ENCODE results near the gene ETHE1.
"Not testable (repeated sequence)": the region's sequence is repeated elsewhere in the genome, so short reads cannot be mapped to it uniquely, and the experiment has no call there.

Gene ETHE1

DNA sequence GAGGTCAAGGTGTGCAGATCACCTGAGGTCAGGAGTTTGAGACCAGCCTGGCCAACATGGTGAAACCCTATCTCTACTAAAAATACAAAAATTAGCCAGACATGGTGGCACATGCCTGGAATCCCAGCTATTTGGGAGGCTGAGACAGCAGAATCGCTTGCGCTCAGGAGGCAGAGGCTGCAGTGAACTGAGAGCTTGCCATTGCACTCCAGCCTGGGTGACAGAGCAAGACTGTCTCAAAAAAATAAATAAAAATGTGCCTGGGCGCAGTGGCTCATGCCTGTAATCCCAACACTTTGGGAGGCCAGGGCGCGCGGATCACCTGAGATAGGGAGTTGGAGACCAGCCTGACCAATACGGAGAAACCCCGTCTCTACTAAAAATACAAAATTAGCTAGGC lies 3.3 kb downstream of the ETHE1 start:
- not testable (repeated sequence) for DNase-seq (ENCODE audit: low read depth)

- DNase-seq (ENCODE audit: low read depth): no peak
These were observed 4.1 kb downstream of the ETHE1 start for GRCh38 chr19:43522929-43523328.

DNA sequence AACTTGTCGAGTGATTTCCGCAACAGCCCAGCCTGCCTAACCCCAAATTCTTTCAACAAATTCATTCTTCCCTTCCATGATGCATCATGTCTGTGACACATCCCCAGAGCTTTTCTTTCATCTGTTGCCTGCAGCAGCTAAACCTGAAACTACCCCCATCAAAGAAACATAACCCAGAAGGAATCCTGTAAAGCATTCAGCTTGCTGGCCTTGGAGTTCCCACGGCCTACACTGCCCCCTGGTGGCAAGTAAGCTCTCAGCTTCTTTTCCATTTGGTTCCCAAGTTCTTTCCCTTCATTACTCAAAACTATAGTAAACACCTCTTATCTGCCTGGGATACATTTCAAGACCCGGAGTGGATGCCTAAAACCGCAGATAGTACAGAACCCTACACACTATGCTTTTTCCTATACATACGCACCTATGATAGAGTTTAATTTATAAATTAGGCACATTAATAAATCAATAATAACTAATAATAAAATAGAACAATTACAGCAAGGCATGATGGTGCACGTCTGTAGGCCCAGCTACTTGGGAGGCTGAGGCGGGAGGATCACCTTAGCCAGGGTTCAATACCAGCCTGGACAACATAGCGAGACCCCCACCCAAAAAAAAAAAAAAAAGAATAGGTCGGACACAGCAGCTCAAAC lies 7.4 kb downstream of the ETHE1 start:
- DNase-seq (ENCODE audit: low read depth): peak; percentile 76

DNA sequence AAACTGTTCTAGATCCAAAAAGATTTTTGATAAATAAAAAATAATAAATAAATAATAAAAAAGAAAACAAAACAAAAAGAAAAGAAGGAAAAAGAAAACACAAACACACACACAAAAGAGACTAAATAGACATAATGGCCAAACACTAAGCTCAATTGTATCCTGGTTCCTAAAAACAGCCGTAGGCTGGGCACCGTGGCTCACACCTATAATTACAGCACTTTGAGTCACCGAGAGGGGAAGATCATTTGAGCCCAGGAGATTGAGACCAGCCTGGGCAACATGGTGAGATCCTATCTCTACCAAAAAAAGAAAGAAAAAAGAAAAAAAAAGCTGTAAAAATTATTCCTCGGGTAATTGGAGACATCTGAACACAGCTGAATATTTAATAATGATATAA lies 8.9 kb downstream of the ETHE1 start:
- no peak for DNase-seq (ENCODE audit: low read depth)

- not testable (repeated sequence) for DNase-seq (ENCODE audit: low read depth)
These were observed 14.6 kb downstream of the ETHE1 start for GRCh38 chr19:43512399-43512798.

- no peak for DNase-seq (ENCODE audit: low read depth)
These were observed 15.7 kb downstream of the ETHE1 start for GRCh38 chr19:43511324-43511723.

GRCh38 chr19:43510713-43511112 lies 16.3 kb downstream of the ETHE1 start:
- DNase-seq (ENCODE audit: low read depth): no peak

GRCh38 chr19:43507880-43508279 lies 19.1 kb downstream of the ETHE1 start:
- DNase-seq (ENCODE audit: low read depth): no peak

DNA sequence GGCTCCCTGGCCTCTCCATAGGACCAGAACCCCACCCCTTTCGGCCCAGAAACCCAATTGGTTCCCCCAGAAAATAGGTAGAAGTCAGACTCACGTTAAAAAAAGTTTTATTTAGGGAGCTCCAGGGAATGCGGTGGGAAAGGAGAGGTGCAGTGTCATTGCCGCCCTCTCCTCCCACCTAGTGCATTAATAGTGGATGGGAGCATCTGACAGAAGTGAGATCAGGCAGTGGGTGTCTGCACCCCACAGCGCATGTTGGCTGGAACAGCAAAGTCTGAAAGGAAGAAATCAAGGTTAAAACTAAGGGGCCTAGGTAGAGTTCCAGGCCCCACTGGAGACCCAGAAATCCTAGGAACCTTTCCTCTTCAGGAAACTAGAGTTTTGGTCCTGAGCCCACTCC lies 20.4 kb downstream of the ETHE1 start:
- DNase-seq (ENCODE audit: low read depth): no peak

- DNase-seq (ENCODE audit: low read depth): no peak
These were observed 21.1 kb downstream of the ETHE1 start for GRCh38 chr19:43505941-43506340.

GRCh38 chr19:43505186-43505456 lies 21.9 kb downstream of the ETHE1 start:
- DNase-seq (ENCODE audit: low read depth): no peak

GRCh38 chr19:43504426-43505185 lies 22.4 kb downstream of the ETHE1 start, which contains the start of gene PHLDB3:
Gene PHLDB3, minus strand, starts transcription at chr19:43504746. Its CDS starts 628 bp downstream, at chr19:43504118.
- DNase-seq (ENCODE audit: low read depth): no peak

- DNase-seq (ENCODE audit: low read depth): peak; percentile 97
These were observed 23.2 kb downstream of the ETHE1 start for GRCh38 chr19:43503501-43504425.

DNA sequence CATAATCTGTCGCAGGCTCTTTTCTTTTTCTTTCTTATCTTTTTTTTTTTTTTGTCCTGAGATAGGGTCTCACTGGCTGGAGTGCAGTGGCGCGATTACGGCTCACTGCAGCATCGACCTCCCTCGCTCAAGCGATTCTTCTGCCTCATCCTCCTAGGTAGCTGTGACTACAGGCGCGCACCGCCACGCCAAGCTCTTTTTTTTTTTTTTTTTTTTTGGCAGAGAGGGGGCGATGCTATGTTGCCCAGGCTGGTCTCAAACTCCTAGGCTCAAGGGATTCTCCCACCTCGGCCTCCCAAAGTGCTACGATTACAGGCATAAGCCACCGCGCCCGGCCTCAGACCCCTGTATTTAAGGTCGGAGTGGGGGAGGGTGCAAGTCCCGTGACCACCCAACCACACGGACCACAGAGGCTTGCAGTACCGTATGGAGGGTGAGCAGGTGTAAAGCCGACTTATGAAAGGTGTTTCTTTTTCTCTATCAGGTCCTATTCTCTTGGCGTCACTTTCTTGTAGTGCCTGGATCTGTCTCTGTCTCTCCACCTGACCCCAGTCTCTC lies 24.5 kb downstream of the ETHE1 start:
- no peak for DNase-seq (ENCODE audit: low read depth)

- DNase-seq (ENCODE audit: low read depth): no peak
These were observed 25.2 kb downstream of the ETHE1 start for GRCh38 chr19:43501661-43502418.

- DNase-seq (ENCODE audit: low read depth): no peak
These were observed 28.0 kb downstream of the ETHE1 start for GRCh38 chr19:43499042-43499441.

DNA sequence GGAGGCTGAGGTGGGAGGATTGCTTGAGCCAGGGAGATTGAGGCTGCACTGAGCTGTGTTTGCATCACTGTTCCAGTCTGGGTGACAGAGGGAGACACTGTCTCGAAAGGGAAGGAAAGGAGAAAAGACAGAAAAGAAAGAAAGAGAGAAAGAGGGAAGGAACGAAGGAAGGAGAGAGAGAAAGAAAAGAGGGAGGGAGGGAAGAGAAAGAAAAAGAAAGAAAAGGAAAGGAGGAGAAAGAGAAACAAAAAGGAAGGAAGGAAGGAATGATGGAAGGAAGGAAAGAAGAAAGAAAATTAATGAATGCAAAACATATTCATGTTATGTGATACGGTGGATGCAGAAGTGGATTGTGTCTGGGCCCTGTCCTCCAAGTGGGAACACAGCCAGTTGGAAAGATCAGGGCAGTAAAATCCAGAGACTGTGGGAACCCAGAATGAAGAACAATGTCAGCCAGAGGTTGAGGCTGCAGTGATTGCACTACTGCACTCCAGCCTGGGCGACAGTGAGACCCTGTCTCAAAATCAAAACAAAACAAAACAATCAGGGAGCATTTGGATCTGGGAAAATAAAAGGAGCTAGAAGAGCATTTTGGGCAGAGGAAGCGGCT lies 28.7 kb downstream of the ETHE1 start:
- no peak for DNase-seq (ENCODE audit: low read depth)

DNA sequence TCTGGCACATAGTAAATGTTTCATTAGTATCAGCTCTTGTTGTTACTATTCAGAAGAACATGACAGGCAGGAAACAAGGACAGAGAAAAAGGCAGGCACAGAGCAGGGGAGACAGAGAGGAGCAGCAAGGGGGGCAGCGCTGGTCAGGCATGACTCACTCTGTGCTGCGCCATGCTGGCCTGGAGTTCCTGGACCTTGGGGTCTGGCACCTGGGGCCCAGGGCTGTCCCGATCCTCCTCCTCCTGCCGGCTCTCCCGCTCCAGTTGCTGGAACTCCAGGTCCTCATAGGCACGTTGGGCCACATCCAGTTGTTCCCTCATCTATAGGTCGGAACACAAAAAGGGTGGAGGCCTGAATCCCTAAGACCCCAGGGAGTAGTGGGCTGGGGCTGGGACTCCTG lies 30.0 kb downstream of the ETHE1 start:
- no peak for DNase-seq (ENCODE audit: low read depth)

DNA sequence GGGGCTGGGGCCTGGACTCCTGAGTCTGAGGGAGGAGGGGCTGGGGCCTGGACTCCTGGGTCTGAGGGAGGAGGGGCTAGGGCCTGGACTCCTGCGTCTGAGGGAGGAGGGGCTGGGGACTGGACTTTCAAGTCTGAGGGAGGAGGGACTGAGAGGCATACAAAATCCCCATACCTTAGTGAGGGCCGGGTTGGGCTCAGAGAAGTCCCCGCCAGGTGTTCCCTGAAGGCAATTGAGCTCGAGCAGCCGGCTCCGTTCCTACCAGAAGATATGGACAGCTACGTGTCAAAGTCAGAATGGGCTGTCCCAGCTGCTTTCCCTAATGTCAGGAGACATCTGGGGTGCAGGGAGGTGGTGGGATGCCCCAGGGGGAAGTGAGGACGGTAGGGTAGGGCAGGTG lies 31.9 kb downstream of the ETHE1 start:
- no peak for DNase-seq (ENCODE audit: low read depth)

DNA sequence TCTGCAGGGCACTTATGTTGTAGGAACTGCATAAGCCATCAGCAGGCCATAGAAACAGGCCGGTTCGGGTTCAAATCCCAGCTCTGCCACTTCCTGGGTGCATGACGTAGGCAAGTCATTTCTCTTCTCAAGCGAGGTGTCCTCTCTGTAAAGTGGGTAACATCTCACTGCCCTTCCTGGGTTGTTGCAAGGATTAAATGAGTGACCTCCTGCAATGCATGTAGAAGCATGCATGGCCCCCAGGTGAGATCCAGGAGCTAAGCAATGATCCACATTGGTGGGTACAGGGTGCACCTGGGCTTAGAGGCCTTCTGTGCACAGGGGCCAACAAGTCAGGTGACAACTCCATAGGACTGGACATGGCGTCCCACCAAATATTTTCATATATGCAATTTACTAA lies 36.2 kb downstream of the ETHE1 start:
- DNase-seq (ENCODE audit: low read depth): no peak

DNA sequence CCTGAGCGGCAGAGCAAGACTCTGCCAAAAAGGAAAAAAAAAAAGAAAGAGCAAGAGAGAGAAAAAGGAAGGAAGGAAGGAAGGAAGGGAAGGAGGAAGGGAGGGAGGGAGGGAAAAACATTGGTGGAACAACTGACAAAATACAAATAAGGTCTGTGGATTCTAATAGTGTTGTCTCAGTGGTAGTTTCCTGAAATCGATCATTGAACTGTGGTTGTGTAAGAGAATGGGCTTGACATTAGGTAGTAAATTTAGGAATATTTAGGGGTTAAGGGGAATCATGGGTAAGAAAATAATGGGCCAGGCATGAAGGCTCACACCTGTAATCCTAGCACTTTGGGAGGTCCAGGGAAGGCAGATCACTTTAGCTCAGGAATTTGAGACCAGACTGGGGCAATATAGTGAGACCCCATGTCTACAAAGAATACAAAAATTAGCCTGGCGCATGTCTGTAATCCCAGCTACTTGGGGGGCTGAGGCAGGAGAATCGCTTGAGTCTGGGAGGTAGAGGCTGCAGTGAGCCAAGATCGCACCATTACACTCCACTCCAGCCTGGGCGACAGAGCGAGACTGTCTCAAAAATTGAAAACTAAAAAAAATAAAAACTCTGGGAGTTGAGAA lies 36.9 kb downstream of the ETHE1 start:
- no peak for DNase-seq (ENCODE audit: low read depth)

Measured in stimulated activated CD8-positive, alpha-beta memory T cell treated with anti-CD3 and anti-CD28 coated beads, Interleukin-12 subunit alpha, Interleukin-12 subunit beta, amount 100 ng/mL, for 1 hour (primary cell).